Stimulated activated CD8-positive, alpha-beta memory T cell treated with anti-CD3 and anti-CD28 coated beads, Interleukin-15, amount 100 ng/mL, for 1 hour (primary cell): ENCODE data around the gene GUK1.
A peak's percentile ranks its signal among the peaks of the same experiment; 100 is the strongest.

Experiments used
- DNase-seq: peaks from one replicate; pipeline ENCODE4 v3.0.0-alpha.2; 2020; ENCODE audit warnings: low read depth

Gene GUK1

GRCh38 chr1:228139931-228140723, at the start of gene GUK1:
GUK1 (plus strand) TSS chr1:228140279; CDS start chr1:228140303, 24 bp downstream.
- DNase-seq: peak; percentile 100

- no peak for DNase-seq
Observed at GRCh38 chr1:228090613-228091081, 49.4 kb upstream of the GUK1 start.

GRCh38 chr1:228091084-228091483, 49.0 kb upstream of the GUK1 start:
- no peak for DNase-seq

GRCh38 chr1:228092342-228093049, 47.6 kb upstream of the GUK1 start:
- no peak for DNase-seq

GRCh38 chr1:228093050-228093906, 46.8 kb upstream of the GUK1 start:
- no peak for DNase-seq

GRCh38 chr1:228094432-228095016, 45.6 kb upstream of the GUK1 start:
- DNase-seq: no peak

- DNase-seq: no peak
Observed at GRCh38 chr1:228095161-228095560, 44.9 kb upstream of the GUK1 start.

- DNase-seq: no peak
Observed at GRCh38 chr1:228095938-228096337, 44.1 kb upstream of the GUK1 start.

- DNase-seq: no peak
Observed at GRCh38 chr1:228096416-228097332, 43.4 kb upstream of the GUK1 start.

- DNase-seq: no peak
Observed at GRCh38 chr1:228097333-228098081, 42.6 kb upstream of the GUK1 start.

- no peak for DNase-seq
Observed at GRCh38 chr1:228098323-228098931, 41.7 kb upstream of the GUK1 start.

- DNase-seq: no peak
Observed at GRCh38 chr1:228099331-228099732, 40.7 kb upstream of the GUK1 start.

- no peak for DNase-seq
Observed at GRCh38 chr1:228100822-228101613, 39.1 kb upstream of the GUK1 start.

GRCh38 chr1:228101614-228101993, 38.5 kb upstream of the GUK1 start:
- no peak for DNase-seq

- no peak for DNase-seq
Observed at GRCh38 chr1:228101994-228102790, 37.9 kb upstream of the GUK1 start.

GRCh38 chr1:228102791-228103620, 37.1 kb upstream of the GUK1 start, which contains the start of gene C1orf35:
C1orf35 (minus strand) TSS chr1:228103325; CDS start chr1:228103227, 98 bp downstream.
- peak; percentile 85 for DNase-seq
